GM18909 (cell line): ENCODE data around the gene BAHCC1.

ENCODE experiments used
- ATAC-seq: cut with Tn5 transposase; IDR thresholded peaks from one replicate; pipeline ENCODE4 v1.9.1; 2021; ENCODE audit warnings: mild to moderate bottlenecking; ENCODE audit not compliant: unreplicated experiment, poor library complexity

BAHCC1 gene

DNA sequence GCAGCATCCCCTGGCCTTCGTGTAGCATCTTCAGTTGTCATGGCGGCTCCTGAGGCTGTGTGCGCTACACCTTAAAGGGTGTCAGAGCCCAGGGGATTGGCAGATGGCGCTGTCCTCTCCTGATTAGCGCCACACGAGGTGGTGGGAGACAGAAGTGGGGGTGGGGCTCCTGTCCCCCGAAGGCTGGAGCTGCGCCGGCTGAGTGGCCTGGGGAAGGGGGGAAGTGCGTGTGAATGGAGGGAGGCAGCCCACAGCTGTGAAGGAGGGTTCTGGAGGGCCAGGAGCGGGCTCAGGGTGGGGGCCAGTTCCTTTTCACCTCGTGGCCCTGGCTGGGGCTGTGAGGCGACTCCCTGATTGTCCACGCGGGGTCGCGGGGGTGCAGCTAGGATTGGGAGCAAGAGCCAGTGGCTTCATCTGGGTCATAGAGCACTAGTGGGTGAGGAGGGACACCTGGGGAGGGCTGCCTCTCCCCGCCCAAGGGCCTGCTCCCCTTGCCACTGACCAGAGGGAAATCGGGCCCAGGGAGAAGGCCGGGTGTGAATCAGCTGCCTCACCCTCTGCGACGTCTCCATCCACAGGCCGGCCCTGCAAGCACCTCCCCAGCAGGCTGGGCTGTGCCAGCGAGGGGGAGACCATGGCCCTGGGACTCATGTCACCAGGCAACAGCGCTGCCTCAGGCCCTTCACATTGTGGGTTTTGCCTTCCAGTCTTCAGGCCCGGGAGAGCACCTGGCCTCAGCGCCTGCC lies 14.1 kb downstream of the BAHCC1 start:
- no peak for ATAC-seq

DNA sequence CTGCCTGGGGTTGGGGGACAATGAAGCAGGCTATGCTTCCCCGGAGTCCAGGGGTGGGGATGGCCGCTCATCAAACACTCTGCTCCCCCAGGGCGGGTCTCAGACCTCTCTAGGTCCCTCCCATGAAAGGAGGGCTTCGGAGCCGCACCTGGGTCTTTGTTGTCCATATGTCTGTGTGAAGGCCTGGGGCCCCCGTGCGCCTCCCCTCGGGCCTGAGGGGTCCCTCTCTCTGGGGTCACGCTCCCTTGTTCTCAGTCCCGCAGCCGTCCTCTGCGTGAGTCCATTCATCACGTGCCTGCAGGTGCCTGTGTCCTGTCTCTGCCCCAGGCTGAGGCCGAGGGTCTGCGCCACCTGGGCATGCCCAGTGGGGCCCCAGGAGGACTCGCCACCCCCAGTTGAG lies 15.6 kb downstream of the BAHCC1 start:
- ATAC-seq: no peak

DNA sequence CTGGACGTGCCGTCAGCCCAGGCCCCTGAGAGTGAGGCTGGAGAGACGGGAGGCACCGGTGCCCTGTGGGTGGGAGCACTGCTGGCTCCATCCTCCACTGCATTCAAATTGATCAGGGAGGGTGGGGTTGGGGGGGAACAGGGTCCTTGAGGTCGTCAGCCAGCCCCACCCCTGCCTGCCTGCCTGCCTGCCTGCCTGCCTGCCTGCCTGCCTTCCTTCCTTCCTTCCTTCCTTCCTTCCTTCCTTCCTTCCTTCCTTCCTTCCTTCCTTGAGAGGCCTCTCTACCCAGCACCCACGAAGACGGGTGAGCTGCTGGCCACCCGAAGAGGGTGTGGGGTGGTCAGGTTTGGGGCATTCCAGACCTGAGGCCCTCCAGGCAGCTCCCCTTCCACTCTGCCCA lies 16.0 kb downstream of the BAHCC1 start:
- no peak for ATAC-seq

DNA sequence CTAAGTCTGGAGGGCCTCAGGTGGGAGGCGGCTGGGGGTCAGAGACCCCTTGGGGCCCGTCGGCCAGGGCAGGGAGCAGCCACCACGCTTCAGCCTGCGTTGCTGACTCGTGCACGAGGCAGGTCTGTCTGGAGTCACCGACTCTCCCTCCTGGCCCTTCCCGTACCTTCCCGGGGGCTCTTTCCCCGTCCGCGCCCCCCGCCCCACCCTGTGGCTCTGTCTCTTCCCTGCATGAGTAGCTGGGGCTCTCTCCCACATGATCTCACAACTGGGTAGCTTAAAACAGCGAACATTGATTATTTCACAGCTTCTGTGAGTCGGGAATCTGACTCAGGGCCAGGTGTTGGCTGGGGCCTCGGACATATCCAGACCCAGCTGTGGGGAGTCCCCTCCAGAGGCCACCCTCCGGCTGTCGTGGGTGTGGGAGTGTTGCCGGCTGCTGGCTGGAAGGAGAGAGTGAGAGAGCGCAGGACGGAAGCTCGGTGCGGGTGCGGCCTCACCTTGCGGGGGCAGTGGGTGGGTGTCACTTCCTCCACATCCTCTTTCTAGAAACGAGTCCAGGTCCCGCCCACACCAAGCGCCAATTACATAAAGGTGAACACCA lies 17.3 kb downstream of the BAHCC1 start:
- ATAC-seq: no peak

DNA sequence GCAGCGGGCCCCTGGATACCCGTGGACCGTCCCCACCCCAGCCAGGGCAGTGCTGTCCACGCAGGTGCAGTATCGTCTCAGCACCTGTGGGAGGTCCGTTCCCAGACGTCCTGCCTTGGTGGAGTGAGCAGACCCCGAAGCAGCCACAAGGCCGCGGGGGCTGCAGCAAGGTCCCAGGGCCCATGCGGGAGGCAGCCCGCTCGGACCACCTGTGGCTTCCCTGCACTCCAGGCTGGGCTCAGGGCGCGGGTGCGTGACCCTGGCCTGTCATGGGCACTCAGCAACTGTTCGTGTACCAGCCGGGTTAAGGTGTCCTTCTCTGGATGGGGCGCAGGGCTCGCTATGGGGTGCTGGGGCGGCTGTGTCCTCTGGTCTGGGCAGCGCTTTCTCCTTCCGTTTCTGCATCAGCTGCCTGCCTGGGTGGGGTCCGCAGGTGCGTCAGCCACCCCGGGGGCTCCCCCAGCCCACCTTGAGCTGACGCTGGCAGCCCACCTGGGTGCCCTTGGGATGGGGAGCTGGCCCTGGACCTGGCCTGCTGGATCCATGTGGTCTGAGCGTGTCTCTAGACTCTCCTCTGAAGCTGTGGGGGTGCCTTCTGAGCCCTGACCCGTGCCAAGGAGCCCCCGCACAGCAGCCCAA lies 18.4 kb downstream of the BAHCC1 start:
- ATAC-seq: no peak

DNA sequence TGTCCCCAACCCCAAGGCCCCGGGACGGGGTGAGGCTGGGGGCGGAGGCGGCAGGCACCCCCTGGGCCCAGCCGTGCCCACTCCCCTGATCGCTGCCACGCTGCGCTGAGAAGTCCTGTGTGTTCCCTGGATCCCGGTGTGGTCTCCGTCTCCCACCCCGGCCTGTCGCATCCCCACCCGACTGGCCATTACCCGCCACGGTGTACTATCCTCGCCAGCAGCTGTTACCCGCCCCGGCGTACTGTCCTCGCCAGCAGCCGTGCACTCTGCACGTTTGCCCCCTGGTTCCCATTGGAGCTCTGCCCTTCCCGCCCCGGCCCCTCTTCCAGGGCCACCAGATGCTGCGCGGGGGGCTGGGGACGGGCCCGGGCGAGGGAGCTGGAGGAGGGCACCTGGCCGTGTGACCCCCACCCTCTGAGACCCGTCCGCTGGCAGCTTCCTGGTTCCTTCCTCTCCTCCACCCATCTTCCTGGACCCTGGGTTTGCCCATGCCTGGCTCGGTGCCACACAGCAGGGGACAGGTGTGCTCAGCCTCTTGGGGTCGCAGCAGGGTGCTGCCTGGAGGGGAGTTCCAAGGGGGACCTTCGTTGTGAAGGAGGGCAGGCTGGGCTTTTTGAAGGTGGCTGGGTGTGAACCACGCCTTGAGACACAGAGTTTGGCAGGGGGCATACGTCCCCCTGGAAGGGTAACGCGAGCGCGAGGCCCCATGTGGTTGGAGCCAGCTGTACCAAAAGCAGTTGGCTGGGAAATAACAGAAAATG lies 19.7 kb downstream of the BAHCC1 start:
- no peak for ATAC-seq

DNA sequence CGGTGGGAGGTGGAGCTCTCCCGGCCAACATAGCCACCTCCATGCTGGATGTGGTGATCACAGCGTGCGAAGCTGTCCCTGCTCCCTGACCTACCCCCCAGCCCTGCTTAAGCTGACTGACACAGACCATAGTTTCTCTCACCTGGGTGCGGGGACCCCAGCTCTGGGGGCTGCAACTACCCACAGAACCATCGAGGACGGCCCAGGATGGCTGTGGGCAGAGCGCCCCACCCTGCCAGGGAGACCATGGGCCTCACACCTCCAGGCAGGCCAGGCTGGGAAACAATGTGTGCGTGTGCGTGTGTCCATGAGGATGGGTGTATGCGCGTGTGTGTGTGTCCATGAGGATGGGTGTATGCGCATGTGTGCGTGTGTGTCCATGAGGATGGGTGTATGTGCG lies 20.4 kb downstream of the BAHCC1 start:
- ATAC-seq: no peak

DNA sequence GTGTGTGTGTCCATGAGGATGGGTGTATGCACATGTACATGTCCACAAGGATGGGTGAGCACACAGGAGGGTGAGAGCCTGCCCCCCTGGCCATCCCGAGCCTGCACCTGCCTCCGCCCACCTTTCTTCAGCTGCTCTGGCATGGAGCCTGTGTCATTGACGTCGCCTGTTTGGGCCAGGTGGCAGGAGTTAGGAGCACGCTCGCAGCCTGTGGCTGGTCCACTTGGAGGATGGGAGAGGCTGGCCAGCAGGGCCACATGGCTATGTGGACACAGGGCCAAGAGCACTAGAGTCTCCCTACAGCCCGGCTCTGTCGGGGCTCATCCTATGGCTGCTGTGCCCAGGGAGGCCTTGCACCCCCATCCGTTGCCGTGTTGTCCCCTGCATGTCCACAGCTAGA lies 21.4 kb downstream of the BAHCC1 start:
- no peak for ATAC-seq

DNA sequence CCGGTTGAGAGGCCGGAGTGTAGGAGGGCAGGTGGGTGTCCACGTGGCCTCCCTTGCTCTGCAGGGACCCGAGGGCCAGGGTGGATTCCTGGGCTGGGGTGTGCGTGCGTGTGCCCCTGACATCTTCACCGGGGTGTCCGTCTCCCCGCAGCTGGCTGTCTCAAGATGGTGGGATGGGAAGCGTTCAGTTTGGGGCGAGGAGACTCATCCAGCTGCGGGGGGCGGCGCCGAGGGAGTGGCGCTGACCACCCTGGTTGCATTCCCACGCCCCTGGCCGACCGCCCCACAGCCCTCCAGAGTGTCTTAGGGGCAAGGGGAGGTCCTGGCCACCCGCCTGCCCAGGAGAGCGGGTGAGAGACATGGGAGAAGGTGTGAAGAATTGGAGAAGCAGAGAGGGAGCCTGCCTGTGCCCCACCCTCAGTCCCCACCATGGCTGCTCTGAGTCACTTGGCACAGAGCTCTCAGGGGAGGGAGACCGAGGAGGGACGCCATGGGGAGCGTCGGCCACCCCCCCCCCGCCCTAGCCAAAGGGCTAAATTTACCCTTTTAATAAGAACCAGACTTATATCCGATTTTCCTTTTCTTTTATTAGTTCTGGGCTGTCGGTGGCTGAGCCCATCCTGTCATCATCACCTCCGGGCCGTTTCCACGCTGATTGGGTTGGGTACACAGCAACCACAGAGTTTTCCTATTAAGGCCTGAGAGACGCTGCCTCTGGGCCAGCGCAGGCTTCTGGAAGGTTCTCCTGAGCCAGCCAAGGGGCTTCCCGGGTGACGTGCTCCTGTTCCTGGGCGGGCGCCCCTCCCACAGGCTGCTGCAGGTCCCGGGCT lies 22.0 kb downstream of the BAHCC1 start:
- ATAC-seq: no peak

DNA sequence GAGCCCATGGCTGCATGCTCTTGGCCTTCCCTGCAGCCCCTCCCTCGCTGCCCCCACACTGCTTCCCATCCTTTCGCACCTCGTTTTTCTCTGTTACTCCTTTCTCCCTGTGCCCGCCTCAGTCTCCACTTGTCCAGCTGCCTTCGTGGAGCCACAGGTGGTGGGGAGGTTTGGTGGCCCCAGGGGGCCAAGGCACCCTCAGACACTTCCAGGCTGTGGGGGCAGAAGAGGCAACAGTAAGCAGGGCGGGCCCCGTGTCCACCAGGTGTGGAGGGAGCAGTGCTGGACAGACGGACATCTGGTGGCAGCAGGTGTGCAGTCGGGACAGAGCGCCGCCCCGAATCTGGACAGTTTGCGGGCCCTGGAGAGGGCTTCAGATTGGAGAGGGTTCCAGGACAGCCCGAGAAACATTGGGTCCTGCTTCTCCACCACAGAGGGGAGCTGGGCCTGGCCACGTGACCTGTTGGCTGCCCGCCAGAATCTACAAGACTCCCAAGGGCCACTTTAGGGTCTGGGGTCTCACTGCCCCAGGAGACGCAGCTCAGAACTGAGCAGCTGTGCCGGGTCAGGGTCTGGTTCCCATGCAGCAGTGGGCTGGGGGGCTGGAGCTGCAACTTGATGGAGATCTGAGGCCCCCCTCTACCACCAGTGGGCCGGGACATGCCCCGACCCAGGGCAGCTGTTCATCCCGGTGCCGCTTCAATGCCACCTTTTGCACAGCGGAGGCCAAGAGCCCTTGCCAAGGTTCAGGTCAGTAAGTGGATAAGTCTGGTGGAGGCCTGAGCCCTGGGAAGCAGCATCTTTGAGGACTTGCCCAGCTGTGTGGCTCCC lies 22.8 kb downstream of the BAHCC1 start:
- ATAC-seq: no peak

DNA sequence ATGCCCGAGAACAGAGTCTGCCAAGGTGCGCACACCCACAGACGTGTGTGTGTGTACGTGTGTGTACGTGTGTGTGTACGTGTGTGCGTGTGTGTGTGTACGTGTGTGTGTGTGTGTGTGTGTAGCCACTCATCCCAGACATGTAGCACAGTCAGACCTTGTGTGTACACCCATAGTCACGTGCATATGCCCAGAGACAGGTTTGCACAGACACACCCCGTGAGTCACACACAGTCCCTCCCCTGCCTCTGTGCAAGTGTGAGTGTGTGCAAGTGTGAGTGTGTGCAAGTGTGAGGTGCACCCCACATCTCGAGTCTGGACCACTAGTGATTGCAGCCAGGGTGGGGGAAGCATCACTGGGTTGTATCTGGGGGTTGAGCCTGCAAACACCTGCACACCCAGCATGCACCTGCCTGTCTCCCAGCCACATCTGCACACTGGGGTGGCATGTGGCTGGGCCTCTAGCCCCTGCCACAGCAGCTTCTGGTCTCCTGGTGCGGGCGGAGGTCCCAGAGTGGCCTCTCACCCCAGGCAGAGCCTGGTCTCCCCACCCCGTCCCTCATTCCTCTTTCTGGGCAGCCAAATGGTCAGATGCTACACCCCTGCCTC lies 23.6 kb downstream of the BAHCC1 start:
- ATAC-seq: no peak

DNA sequence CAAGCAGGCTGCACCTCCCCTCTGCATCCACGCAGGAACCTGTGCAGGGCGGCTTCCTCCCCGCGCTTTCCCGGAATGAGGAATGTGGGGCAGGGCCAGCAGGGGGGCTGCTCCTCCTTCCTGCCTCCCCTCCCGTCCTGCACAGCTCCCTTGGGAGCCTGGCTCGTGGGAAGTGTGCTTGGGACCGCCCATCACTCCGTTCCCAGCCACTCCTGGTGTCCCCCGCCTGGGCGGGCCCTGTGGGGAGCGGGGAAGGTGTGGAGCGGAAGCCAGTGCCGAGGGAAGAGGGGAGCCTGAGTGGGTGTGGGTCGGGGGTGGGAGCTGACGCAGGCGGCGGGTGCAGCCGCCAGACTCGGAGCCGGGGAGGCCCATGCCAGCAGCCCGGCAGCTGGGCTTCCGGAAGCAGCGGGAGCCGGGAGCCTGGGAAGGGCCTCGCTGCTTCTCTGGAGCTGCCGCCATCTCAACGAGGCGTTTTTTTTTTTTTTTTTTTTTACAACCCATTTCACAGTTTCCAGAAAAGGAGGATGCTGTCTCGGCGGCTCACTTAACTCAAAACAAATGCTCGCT lies 24.1 kb downstream of the BAHCC1 start:
- no peak for ATAC-seq

DNA sequence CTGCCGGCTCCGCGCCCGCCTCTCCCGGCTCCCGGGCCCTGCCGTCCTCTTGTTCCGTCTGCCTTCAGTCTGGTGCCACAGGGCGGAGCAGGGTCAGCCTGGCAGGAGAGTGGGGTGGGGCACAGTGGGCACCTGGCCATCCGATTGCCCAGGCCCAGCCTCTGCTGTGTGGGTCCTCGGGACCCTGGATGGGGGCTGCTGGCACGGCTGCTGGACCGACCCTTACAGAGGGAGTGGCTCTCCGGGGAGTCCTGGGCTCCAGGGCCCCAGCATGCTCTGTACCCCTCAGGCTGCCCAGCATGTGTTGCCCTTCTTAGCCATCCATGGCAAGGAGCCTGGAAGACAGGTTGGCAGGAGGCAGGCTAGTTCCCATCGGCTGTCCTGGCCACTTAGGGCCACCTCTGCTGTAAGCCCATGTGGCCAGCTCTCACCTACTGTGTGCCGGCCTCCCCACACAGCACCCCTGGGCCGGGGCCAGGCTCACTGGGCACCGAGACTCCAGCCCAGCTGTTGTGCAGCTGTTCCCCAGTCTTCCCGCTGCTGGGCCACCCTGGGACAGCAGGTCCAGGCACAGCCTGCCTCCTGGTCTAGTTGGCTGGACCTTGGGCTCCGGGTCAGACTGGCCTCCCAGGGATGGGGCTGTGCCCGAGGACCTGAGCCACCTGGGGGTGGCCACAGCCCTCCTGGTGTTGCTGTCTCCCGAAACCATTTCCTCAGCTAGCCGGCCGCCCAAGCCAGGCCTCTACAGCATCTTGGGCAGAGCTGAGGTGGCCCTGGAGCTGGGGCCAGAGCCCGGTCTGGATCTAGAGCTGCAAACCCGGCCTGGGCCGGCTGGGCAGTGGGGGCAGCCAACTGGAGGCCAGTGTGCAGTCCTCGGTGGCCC lies 24.9 kb downstream of the BAHCC1 start:
- ATAC-seq: no peak

DNA sequence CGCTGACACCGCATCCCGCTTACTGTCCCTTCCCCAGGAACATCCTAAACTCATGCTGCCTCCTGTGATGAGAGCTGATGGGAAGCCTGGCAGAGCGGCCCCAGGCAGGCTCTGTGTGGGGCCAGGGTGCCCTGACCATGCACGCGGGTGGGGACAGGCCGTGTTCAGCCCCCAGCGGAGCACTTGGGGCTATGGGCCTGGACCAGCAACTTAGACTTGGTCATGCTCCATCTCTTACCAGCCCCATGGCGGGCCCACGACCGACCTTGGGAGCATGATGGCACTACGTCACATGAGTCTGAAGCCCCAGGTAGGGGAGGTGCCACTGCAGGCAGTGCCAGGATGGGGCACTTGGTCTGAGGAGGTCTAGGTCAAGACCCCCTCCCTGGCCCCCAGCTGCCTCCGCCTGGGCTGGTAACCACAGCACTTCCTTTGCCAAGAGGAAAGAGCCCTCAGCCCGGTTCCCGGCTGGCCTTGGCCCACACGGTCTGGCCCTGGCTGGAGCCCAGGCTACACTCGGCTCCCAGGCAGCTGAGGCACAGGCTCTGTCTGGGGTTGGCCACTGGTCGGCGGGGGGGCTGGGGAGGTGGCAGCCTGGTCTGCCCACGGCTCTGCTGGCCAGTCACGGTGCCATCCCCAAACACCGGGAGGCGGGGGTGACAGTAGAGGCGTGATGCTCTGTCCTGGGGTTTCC lies 25.7 kb downstream of the BAHCC1 start:
- no peak for ATAC-seq

DNA sequence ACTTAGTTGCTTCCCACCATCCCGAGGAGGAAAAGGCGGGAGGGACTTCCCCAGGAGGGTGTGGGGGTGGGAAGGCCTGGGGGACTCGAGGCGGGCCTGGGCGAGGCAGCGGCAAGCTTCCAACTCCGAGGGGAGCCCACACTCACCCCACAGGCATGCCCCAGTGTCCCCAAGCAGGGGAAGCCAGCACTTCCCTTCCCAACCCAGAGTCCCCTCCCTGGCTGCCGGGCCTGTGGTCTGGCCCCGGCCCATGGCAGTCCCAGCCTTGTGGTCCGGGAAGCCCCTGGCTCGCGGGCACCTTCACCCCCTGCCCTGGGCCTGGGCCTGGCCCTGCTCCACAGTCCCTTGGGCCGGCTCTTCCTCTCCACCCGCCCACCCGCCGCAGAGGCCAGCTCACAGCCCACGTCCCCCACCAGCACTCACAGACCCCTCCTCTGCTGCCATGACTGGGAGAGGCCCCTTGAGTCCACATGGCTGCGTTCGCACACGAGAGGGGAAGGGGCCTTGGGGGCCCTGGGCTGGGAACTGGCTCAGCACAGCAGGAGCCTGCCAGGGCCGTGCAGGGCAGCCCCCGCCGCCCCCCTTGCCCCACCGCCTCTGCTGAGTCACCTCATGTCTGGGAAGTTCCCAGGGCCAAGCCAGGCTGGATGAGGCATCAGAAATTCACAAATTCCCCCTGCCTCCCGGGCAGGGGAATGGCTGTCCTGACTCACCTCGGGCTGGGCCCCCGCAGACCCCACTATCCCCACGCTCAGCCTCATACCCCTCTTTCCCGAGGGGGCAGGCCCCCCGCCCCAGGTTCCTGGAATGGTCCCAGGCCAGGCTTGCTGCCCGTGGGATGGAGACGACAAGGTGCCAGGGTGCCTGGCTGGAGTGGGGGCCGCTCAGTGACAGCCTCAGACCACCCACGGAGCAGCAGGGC lies 27.8 kb downstream of the BAHCC1 start:
- no peak for ATAC-seq

DNA sequence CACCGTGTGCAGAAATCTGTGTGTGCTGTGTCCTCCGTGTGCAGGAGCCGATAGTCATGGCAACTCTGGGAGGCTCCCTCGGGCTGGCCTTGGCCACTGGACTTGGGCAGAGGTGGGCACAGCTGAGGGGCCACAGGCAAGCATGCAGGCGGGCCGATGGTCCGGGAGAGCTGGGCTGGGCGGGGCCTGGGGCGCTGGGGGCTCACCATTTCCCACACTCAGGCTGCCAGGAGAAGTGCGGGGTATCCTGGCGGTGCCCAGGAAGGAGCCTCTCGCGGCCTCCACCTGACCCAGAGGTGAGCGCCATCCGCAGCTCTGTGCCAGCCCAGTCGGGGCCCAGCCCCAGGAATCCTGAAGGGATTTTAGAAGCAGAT lies 28.4 kb downstream of the BAHCC1 start:
- ATAC-seq: no peak
